ENCODE data around the gene GDF10.

- TF ChIP-seq CTCF (IDR thresholded peaks at IDR 0.05) (peak; percentile 73 to 91 (median 86)), POLR2A (IDR thresholded peaks at IDR 0.05) (no peak), EP300 (IDR thresholded peaks at IDR 0.05; ENCODE audit: low read depth) (no peak)
Measured at GRCh38 chr10:47311932-47312662, 12.1 kb downstream of the GDF10 start.

Data from transverse colon (tissue), 3 donors.